HG03139 (cell line): ENCODE data around the gene KCNC1.

ENCODE experiments used
- ATAC-seq: cut with Tn5 transposase; IDR thresholded peaks from one replicate; pipeline ENCODE4 v1.9.1; 2021; ENCODE audit not compliant: unreplicated experiment

Gene KCNC1

DNA sequence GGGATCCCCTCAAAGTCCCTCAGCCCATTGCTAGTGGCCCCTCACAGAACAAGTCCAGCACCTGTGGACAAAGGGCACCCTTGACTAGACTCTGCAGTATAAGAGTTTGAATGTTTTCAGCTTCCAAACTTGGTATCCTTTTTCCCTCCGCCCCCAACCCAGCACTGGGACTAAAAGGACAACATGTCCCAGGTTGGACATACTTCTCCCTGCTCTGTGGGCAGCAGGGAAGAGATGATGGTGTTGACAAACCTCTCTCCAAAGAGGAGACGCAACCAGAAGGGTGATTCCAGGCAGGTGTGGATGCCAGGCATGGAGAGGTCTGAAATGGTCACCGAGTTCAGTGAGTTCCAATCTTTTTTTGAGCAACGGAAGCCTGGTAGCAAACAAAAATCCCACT is 19.7 kb upstream of the KCNC1 start:
- ATAC-seq, result no peak

DNA sequence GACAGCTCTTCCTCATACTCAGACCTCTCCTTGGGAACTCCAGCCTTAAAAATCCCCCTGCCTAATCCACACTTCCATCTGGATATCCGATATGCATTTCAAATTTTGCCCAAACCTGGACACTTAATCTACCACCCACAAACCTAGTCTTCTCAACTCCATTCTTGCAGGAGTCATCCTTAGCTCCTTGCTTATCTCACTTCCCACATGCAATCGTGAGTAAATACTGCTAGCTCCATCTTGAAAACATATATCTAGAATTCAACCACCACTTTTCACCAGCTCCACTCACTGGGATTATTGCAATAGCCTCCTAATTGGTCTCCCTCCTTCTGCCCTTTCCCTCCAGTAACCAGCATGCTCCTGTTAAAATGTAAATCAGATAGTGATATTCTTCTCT is 17.8 kb upstream of the KCNC1 start:
- ATAC-seq, result no peak

DNA sequence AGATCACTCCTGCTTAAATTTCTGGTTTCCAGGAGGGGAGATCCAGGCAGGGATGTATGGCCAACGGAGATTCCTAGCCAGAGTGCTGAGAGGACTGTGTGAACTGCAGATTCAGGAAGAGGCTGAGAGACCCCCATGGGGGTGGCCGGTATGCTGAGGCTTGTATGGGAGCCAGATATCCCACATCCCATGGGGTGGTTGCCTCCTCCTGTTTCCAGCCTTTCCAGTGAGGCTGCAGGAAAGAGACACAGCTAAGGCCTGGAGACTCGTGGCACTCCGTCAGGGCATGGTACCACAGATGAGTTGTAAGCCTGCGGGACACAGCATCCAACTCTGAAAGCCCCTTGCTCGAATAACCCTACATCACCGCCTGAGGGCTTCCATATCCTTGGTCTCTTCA is 16.6 kb upstream of the KCNC1 start:
- ATAC-seq, result no peak

DNA sequence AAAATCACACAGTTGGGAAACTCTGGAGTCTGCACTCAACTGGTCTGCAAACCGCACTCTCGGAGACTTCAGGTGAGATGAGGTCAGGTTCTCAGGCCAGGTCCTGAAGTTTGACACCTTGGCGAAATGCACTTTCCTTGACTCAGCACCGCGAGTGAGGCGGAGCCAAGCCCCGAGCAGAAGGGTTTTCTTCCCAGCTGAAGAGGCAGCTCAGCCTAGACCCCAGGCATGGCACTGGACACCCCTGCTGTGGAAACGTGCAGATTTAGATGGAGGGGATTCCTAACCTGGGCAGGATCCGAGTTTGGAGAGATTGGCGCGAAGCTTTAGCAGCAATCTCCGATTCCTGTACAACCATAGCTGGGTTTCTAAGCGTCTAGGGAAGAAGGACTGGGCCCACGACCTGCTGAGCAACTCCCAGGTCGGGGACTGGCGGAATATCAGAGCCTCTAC is 16.0 kb upstream of the KCNC1 start:
- no peak for ATAC-seq

DNA sequence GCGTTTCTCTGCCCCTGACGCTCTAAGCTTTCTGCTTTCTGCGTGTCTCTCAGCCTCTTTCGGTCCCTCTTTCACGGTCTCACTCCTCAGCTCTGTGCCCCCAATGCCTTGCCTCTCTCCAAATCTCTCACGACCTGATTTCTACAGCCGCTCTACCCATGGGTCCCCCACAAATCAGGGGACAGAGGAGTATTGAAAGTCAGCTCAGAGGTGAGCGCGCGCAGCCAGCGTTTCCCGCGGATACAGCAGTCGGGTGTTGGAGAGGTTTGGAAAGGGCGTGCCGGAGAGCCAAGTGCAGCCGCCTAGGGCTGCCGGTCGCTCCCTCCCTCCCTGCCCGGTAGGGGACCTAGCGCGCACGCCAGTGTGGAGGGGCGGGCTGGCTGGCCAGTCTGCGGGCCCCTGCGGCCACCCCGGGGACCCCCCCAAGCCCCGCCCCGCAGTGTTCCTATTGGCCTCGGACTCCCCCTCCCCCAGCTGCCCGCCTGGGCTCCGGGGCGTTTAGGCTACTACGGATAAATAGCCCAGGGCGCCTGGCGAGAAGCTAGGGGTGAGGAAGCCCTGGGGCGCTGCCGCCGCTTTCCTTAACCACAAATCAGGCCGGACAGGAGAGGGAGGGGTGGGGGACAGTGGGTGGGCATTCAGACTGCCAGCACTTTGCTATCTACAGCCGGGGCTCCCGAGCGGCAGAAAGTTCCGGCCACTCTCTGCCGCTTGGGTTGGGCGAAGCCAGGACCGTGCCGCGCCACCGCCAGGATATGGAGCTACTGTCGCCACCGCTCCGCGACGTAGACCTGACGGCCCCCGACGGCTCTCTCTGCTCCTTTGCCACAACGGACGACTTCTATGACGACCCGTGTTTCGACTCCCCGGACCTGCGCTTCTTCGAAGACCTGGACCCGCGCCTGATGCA is 15.3 kb upstream of the KCNC1 start, which contains the start of gene MYOD1:
Gene MYOD1, plus strand, starts transcription at position 544 of the 910 bp plus-strand sequence. Its CDS starts 212 bp downstream, at position 756.
- no peak for ATAC-seq

DNA sequence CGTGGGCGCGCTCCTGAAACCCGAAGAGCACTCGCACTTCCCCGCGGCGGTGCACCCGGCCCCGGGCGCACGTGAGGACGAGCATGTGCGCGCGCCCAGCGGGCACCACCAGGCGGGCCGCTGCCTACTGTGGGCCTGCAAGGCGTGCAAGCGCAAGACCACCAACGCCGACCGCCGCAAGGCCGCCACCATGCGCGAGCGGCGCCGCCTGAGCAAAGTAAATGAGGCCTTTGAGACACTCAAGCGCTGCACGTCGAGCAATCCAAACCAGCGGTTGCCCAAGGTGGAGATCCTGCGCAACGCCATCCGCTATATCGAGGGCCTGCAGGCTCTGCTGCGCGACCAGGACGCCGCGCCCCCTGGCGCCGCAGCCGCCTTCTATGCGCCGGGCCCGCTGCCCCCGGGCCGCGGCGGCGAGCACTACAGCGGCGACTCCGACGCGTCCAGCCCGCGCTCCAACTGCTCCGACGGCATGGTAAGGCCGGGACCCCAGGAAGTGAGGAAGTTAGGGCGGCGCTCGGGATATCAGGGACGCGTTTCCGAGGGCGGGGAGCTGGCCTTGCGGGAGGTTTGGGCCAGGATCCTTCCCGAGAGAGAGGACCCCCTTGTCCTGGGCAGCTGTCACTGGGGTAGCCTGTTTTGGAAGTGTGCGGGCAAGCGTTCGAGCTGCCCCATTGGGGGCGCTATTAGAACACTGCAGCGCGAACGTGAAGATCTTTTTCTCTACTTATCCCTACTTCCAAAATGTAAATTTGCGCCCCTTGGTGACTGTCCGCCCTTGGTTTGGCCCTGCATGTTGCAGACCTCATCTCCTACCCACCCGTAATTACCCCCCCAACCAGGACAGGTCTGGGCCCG is 14.4 kb upstream of the KCNC1 start:
- no peak for ATAC-seq

DNA sequence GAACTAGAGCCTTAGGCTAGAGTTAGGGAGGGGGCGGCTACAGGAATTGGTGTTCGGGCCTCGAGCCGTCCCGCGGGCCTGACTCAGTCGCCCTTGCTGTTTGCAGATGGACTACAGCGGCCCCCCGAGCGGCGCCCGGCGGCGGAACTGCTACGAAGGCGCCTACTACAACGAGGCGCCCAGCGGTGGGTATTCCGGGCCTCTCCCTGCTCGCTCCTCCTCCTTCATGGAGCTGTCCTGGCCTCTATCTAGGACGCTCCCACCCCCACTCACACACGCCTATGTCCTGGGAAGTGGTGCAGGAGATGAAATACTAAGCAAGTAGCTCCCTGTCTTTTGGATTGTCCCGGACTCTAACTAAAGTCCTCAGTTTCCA is 13.8 kb upstream of the KCNC1 start:
- no peak for ATAC-seq

DNA sequence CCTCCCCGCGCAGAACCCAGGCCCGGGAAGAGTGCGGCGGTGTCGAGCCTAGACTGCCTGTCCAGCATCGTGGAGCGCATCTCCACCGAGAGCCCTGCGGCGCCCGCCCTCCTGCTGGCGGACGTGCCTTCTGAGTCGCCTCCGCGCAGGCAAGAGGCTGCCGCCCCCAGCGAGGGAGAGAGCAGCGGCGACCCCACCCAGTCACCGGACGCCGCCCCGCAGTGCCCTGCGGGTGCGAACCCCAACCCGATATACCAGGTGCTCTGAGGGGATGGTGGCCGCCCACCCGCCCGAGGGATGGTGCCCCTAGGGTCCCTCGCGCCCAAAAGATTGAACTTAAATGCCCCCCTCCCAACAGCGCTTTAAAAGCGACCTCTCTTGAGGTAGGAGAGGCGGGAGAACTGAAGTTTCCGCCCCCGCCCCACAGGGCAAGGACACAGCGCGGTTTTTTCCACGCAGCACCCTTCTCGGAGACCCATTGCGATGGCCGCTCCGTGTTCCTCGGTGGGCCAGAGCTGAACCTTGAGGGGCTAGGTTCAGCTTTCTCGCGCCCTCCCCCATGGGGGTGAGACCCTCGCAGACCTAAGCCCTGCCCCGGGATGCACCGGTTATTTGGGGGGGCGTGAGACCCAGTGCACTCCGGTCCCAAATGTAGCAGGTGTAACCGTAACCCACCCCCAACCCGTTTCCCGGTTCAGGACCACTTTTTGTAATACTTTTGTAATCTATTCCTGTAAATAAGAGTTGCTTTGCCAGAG is 13.2 kb upstream of the KCNC1 start:
- no peak for ATAC-seq

DNA sequence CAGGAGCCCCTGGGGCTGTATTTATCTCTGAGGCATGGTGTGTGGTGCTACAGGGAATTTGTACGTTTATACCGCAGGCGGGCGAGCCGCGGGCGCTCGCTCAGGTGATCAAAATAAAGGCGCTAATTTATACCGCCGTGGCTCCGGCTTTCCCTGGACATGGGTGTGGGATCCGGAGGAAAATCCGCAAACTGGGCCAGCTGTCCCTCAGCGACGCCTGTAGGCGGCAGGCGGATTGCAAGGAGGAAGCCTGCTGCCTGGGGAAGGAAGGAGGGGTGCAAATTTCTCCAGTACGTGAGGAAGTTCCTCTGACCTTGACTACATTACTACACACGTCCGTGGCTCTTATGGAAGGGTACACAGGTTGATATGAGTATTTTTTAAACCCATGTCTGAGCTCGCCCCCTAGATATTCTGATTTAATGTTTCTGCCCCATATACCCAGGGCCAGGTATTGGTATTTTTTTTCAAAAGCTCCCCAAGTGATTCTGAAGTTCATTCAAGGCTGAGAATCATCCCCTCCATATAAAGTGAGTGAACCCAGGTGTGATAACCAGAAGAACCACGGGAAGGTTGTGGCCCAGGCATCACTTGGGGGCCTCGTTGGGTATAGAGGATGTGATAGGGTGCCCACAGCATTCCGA is 12.5 kb upstream of the KCNC1 start:
- ATAC-seq, result no peak

DNA sequence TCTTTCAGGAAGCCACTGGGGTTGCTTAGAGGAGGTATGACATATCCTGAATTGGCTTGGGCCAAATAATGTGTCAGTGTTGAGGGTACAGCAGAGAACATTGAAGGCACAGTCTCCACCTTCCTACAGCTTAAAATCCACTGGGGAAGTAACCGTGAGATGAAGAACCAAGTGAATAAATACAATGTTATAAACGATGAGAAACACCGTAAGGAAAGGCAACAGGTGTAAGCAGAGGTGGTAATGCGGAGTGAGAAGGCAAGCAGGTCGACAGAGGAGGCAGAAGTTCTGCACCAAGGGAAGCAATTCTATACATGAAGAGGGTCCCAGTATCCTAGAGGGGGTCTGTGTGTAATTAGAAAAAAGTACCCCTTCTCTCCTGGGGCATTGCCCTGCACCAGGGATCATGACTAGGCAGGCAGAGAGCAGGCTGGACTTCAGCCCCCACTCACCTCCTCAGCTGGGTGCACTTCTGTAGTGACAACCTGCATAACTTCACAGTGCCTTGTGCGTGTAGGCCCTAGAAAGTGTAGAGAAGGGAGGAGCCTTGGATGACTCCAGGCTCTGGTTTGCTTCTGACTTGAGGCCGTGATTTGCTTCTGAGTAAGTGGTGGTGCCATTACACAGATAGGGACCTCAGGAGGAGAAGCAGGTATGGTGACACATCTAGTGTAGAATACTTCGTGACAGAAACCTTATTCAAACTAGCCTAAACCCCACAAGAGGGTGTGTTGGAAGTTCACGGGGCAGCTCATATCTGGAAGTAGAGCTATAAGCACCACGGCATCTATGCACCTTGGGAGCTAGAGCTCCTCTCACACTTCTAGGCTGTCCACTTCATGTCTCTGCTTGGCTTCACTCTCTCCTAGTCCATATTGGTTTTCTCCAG is 10.3 kb upstream of the KCNC1 start:
- ATAC-seq, result no peak

DNA sequence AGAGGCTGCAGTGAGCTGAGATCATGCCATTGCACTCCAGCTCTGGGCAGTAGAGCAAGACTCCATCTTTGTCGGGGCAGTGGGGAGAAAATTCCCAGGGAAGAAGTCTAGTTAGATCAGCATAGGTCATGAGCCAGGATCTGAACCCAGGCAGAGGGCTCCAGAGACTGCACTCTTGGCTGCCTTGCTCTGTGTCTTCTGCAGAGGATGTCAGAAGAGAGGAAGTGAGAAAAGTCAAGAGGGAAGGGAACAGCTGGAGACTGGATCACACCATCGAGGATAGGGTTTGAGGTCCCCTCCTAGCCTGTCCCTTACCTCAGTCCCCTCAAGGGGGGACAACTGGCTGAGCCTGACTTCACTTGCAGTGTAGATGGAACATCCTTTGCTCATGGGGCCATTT is 9.4 kb upstream of the KCNC1 start:
- ATAC-seq, result no peak

DNA sequence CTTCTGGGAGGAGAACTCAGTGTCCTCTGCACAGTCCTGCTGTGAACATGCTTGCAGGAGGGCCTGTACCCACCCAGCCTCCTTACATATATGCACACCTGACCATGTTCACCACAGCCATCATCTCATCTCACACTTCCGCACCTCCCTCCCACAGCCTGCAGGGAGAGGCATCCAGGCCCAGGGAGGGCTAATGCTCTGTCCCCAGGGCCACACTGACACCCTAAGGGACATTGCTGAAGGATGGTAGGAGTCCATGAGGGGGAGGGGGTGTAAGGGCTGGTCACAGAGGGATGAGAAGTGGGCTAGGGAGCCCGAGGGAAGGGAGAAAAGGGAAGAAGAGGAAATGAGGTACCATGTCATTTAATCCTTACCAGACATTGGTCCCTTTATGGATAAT is 4.4 kb upstream of the KCNC1 start:
- no peak for ATAC-seq

DNA sequence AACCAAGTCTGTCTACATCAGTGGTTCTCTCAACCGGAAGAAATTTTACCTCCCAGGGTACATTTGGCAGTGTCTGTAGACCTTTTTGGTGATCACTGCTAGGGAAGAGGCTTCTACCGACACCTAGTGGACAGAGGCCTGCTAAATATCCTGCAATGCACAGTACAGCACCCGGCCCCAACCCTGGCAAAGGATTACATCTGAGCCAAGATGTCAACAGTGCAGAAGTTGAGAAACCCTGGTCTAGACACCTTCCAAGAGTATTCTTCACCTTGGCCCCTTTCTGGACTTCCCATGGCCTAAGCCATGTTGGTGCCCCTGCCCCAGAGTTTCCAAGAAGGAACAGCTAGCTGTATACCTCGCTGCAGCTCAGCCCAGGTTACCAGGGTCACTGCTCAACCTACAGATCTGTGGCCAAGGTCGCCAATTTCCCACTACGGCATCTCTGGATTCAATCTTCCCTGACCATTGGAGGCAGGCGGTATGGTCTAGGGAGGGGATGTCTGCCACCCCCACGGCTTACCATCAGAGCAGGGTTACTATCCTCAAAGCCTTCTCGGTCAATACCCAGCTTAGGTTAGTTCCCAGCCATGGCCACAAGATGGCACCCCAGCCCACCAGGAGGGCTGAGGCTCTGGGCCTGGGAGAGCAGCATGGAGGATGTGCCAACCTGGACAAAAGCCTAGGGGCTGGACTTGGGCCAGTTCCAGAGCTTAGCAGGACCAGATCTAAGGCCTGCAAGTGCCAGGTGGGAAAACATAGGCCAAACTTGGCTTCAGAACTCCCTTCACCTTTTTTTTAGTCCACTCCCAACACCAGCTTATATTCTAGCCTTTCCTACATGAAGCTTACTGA is 3.7 kb upstream of the KCNC1 start:
- peak; percentile 69 for ATAC-seq

DNA sequence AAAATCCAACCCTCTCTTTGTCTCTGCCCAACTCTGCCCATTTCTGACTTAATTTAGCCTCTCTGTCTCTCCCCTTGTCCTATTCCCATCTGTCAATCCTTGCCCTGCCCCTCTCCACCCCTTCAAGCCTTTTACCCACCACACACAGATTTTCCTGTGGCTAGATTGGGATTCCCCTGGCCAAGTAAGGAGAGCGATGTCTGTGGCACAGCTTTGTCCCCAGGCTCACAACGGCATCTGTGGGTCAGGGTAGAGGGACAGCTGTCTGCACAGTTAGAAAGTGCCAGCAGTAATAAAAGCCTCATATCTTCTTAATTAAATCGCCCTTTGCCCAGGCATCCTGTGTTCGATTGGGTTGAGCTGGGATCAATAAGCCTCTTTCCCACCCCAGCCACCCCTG is 1.3 kb upstream of the KCNC1 start:
- no peak for ATAC-seq

DNA sequence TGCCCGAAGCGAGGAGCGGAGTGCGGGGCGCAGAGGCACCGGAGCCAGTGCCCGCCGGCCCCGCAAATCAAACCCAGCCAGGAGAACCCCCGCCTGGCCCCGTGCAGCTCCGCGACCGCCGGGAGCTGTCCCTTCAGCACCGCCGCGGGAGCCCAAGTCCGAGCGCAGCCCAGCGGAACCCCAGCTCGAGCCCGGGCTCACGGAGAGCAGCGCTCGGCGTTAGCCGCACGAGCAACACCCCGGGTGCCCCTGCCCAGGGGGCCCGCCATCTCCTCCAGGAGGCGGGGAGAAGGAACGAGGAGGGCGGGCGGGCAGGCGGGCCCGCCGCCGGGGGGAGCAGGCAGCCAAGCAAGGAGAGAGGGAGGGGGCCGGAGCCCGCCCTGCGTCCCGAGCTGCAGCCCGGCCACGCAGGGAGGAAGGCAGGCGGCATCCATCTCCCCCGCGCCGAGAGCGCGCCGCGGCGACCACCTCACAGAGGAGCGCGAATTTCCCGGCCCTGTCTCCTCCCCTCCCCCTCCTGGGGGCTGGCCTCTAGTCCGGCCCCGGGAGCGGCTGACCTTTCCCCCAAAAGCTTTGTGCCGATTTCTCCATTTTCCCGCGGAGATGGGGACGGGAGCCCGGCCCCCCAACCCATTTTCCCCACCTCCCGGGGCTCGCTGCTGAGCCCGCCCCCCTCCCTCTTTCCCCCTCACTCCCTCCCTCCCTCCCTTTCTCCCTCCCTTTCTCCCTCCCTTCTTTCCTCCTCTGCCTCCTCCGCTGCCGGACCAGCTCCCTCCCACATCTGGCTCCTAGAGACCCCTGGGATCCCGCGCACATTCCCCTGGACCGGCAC is 621 bp downstream of the KCNC1 start:
- ATAC-seq, result no peak

DNA sequence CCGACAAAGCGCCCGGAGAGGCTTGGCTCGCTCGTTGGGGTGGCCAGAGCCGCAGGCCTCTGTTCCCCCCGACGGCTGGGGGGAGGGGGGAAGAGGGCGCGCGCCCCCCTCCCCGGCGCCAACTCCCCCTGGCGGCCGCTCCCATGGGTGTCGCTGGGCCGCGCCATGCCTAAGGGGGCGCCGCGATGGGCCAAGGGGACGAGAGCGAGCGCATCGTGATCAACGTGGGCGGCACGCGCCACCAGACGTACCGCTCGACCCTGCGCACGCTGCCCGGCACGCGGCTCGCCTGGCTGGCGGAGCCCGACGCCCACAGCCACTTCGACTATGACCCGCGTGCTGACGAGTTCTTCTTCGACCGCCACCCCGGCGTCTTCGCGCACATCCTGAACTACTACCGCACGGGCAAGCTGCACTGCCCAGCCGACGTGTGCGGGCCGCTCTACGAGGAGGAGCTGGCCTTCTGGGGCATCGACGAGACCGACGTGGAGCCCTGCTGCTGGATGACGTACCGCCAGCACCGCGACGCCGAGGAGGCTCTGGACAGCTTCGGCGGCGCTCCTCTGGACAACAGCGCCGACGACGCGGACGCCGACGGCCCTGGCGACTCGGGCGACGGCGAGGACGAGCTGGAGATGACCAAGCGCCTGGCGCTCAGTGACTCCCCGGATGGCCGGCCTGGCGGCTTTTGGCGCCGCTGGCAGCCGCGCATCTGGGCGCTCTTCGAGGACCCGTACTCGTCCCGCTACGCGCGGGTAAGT is 1.4 kb downstream of the KCNC1 start:
- ATAC-seq, result no peak

DNA sequence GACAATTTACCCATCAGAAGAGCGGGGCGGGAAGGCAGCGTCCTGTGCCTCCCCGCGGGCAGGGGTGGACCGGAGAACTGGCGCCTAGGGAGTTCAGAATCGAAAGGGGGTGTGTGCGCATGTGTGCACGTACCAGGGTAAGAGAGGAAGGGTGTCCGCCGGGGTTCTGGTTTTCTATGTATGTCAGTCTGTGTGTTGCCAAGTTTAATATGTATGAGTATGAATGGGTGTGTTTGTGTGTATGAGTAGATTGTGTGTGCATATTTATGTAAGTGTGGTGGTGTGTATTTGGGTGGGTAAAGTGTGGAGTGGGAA is 2.0 kb downstream of the KCNC1 start:
- ATAC-seq, result no peak
